Measurements from ENCODE around the gene PLEKHG1.

The PLEKHG1 gene

DNA sequence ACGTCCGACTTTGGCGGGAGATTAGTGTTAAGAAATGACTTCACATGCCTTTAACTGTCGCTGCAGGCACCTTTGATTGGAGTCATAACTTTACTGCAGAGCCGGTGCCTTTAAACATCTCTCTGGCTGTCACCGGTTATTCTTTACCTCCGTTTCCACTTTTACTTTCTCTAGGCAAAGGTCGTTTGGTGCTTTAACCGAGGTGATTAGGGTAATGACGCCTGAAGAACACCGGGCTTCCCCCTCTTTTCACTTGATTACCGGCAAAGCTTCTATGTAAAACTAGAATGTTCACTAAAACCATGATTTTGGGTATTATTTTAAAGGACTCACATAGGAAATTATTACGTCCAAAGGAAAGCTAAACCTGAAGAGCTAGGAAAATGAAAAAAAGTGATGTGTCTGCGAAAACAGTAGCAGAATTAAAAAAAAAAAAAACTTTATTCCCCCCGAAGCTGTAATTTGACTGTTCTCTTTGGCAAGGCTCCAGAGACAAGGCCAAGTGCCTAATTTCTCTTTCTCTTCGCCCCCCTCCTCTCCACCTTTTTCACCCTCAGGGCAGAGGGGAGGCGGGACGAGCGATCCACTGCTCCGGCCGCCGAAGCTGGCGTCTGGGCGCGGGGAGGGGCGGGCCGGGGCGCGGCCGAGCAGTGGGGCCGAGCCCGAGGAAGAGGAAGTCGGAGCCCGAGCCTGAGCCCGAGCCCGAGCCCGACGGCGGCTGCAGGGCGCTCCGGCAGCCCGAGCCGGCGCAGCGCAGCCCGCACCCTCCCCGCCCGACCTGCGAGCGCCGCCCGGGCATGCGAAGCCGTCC is at the start of gene PLEKHG1:
PLEKHG1 (plus strand) TSS at position 687 of the 811 bp plus-strand sequence. CDS start 133,797 bp downstream, outside the sequence.
- H3K36me3 Mint-ChIP-seq (ENCODE audit: low read depth) = no peaks in the 10 kb centered on the region
- no peaks in the 10 kb centered on the region for H3K9me3 Mint-ChIP-seq
- H3K27ac Mint-ChIP-seq = peak within 1 kb of the TSS; percentile 93
- H3K4me1 Mint-ChIP-seq (ENCODE audit: low read depth) = peaks cover 21% of the 10 kb centered on the region
- peaks cover 61% of the 10 kb centered on the region for H3K27me3 Mint-ChIP-seq
- H3K4me3 Mint-ChIP-seq = peak within 1 kb of the TSS; percentile 87
- peak; percentile 74 for DNase-seq

DNA sequence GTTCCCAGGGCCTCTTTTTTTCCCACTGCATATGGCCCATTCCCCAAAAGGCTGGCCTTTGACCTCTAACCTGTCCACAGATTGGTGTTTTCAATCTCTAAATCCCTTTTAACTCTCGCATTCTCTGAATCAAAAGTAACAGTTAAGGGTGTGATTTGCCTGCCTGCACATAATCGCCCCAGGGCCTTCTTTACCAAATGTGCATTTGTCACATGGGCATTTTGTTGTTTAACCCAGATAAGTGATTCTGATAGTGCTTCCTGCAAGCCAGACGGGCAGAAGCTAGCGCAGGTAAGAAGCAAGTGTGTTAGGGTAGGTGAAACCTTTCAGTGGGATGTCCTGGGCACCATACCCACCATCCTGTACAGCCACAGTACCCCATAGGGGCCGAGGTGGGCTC is 49.4 kb upstream of the PLEKHG1 start:
- H3K27ac Mint-ChIP-seq = no peak overlapping the region

DNA sequence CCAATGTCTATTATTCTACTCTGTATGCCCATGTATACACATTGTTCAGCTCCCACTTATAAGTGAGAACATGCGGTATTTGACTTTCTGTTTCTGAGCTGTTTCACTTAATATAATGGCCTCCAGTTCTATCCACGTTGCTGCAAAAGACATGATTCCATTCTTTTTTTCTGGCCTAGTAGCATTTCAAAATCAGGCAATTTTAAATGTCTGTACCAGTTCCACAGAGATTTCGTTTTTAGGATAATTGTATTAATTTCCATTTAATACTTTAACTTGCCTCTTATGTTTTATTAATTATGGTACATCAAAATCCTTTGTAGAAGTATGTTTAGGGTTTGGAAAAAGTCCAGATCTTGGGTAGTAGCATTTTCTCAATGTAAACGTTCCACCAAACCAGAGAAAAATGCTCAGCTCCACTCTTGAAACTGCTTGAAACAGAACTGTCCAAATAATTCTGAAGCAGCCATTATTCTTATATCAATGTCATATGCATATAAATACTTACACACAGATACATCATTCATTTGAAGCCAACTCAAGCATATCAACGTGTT is 42.6 kb upstream of the PLEKHG1 start:
- Mint-ChIP-seq H3K4me1 (ENCODE audit: low read depth) (no peaks in the 10 kb centered on the region), H3K4me3 (no peak overlapping the region), H3K36me3 (ENCODE audit: low read depth) (no peaks in the 10 kb centered on the region), H3K9me3 (peaks cover 7% of the 10 kb centered on the region), H3K27me3 (peaks cover 30% of the 10 kb centered on the region), H3K27ac (no peak overlapping the region)
- DNase-seq = no peak

More for the DNA sequence above, 49.4 kb upstream of the PLEKHG1 start:
- H3K27me3 Mint-ChIP-seq = peaks cover 30% of the 10 kb centered on the region
- peaks cover 2% of the 10 kb centered on the region for H3K4me1 Mint-ChIP-seq (ENCODE audit: low read depth)
- H3K4me3 Mint-ChIP-seq = no peak overlapping the region
- H3K9me3 Mint-ChIP-seq = no peaks in the 10 kb centered on the region
- DNase-seq = no peak
- no peaks in the 10 kb centered on the region for H3K36me3 Mint-ChIP-seq (ENCODE audit: low read depth)

DNA sequence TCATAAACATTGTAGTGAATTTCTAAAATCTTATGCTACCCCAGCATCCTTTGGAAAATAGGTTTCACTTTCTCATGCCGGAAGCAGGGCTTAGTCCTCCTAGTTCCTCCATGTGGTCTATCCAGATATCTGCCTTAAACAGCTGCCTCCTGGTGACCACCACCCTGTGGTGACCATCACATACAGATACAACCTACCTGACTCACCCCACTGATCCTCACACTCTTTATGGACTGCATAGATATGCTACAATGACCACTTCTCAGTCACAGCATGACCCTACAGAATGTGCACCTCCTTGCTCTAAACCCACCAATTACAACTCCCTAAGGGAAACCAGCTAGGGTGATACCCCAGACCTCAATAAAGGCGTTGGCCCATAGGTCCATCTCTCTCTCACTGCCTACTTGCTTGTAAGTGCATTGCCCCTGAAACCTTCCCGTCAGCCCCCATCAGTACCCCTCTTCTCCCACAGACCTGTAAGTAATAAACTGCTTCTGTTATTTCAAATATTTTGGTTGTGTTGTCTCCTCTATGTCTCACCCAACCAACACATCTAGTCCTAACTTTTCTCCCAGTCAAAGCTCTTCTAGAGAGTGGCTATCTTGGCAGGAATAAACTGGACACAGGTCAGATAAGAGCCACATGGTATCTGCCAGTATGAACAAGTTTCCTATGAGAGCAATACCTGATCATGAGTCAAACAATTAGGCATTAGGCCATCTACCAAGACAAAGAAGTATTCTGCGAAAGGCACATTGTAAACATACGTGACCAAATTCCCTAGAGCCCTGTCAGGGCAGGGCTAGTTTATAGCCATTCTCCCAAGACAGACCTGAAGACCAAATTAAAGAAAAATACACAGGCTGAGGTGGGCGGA is 39.4 kb upstream of the PLEKHG1 start:
- Mint-ChIP-seq H3K9me3 (peaks cover 9% of the 10 kb centered on the region), H3K27me3 (peaks cover 26% of the 10 kb centered on the region), H3K4me3 (no peak overlapping the region), H3K27ac (no peak overlapping the region), H3K36me3 (ENCODE audit: low read depth) (no peaks in the 10 kb centered on the region), H3K4me1 (ENCODE audit: low read depth) (no peaks in the 10 kb centered on the region)
- no peak for DNase-seq

DNA sequence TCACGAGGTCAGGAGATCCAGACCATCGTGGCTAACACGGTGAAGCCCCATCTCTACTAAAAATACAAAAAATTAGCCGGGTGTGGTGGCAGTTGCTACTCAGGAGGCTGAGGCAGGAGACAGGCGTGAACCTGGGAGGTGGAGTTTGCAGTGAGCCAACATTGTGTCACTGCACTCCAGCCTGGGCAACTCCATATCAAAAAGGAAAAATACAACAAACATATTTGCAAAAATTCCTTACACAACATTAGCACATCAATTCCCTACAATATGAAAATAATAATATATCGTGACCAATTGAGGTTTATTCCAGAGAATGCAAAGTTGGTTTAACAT is 38.8 kb upstream of the PLEKHG1 start:
- Mint-ChIP-seq H3K36me3 (ENCODE audit: low read depth) (no peaks in the 10 kb centered on the region), H3K9me3 (peaks cover 9% of the 10 kb centered on the region), H3K4me3 (no peak overlapping the region), H3K27me3 (peaks cover 26% of the 10 kb centered on the region), H3K4me1 (ENCODE audit: low read depth) (no peaks in the 10 kb centered on the region), H3K27ac (no peak overlapping the region)
- no peak for DNase-seq

DNA sequence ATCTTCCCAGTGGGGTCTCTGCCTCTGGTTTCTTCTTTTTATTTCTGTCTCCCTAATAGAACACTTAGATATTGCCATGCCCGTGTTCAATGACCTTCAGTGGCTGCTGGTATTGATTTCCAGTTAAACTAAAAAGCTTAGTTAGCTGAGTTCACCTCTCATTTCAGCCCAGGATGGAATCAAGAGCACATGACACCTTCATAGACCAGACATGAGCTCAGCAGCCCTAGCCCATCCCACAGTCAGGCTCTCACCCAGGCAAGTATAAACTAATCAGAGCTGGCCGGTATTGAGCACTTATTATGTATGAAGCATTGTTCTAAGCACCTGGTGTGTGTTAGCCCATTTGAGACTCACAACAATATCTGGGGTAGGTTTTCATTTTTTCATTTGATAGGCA is 33.7 kb upstream of the PLEKHG1 start:
- no peak overlapping the region for H3K4me3 Mint-ChIP-seq
- H3K9me3 Mint-ChIP-seq = peaks cover 2% of the 10 kb centered on the region
- no peak for DNase-seq
- H3K4me1 Mint-ChIP-seq (ENCODE audit: low read depth) = no peaks in the 10 kb centered on the region
- H3K36me3 Mint-ChIP-seq (ENCODE audit: low read depth) = no peaks in the 10 kb centered on the region
- H3K27me3 Mint-ChIP-seq = peaks cover 6% of the 10 kb centered on the region
- H3K27ac Mint-ChIP-seq = no peak overlapping the region

DNA sequence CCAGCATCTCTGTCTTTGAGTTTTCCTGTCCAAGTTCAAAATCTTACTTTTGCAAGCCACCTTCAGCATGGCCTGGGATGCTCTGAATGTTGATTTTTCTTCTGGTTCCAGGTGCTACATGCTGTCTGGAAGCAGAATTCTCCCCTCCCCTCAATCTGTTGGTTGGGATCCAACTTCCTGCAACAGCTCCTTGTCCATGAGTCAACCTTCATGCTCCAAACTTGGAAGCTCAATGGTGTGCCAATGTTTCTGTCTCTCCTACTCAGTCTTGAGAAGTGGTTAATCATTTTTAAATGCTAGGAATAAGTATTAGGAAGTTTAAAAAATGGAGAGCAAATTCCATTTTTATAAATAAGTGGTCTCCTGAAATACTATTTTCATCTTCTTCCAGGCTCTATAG is 33.2 kb upstream of the PLEKHG1 start:
- Mint-ChIP-seq H3K27me3 (peaks cover 7% of the 10 kb centered on the region), H3K27ac (no peak overlapping the region), H3K36me3 (ENCODE audit: low read depth) (no peaks in the 10 kb centered on the region), H3K4me3 (no peak overlapping the region), H3K9me3 (peaks cover 2% of the 10 kb centered on the region), H3K4me1 (ENCODE audit: low read depth) (no peaks in the 10 kb centered on the region)
- DNase-seq = no peak

DNA sequence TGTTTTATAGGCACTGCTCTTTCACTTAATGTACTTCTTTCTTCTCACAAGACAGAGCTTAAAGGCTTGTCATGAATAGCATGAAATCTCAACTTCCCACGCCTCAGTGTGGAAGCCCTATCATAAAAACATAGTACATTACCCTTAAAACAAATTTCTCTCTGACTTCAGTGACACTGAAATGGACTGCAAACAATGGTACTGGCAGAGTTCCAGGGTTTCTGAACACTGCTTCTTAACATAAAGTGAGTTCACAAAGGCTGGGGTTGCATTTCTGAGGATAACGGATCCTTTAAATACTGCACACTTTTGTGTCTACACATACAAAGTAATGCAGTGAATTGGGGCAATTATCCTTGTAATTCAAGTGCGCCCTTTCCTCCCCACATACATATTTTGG is 32.3 kb upstream of the PLEKHG1 start:
- Mint-ChIP-seq H3K4me3 (no peak overlapping the region), H3K9me3 (peaks cover under 1% of the 10 kb centered on the region), H3K36me3 (ENCODE audit: low read depth) (no peaks in the 10 kb centered on the region), H3K27me3 (peaks cover 12% of the 10 kb centered on the region), H3K27ac (no peak overlapping the region), H3K4me1 (ENCODE audit: low read depth) (no peaks in the 10 kb centered on the region)
- no peak for DNase-seq

DNA sequence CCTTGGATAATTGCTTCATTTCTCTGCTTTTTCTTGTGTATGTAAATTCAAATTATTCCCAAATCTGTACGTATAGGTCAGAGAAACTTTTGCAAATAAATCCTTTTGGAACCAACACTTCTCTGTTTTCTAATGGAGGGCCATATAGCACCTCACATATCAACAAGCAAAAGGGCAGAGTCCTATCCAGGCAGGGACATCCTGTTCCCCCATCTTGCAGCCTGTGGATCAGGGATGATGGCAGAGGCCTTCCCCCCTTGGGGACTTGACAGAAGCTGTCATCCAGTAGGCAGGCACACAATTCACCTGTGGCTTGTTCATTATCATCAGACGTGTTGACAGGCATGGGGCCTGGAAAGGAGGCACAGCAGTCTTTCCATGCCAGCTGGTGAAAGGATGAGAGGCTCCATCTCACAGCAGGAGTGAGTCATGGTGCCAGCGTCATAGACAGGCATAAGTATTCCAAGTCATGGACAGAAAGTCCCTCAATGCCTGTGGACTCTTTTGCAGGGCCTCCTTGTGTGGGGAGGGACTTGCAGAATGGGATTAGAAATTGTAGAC is 31.8 kb upstream of the PLEKHG1 start:
- no peak for DNase-seq
- H3K36me3 Mint-ChIP-seq (ENCODE audit: low read depth) = no peaks in the 10 kb centered on the region
- peaks cover 16% of the 10 kb centered on the region for H3K27me3 Mint-ChIP-seq
- no peaks in the 10 kb centered on the region for H3K4me1 Mint-ChIP-seq (ENCODE audit: low read depth)
- H3K9me3 Mint-ChIP-seq = no peaks in the 10 kb centered on the region
- H3K4me3 Mint-ChIP-seq = no peak overlapping the region
- H3K27ac Mint-ChIP-seq = no peak overlapping the region

DNA sequence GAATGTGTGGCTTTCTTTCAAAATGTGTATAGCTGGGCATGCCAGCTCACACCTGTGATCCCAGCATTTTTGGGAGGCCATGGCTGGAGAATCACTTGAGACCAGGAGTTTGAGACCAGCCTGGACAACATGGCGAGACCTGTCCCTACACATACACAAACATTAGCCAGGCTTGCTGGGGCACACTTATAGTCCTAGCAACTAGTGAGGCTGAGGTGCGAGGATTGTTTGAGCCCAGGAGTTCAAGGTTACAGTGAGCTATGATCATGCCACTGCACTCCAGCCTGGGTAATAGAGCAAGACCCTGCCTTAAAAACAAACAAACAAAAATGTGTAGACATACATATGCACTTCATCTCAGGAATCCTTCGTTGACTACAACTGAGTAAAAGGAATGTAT is 31.1 kb upstream of the PLEKHG1 start:
- H3K9me3 Mint-ChIP-seq = no peaks in the 10 kb centered on the region
- no peak overlapping the region for H3K27ac Mint-ChIP-seq
- no peaks in the 10 kb centered on the region for H3K4me1 Mint-ChIP-seq (ENCODE audit: low read depth)
- H3K27me3 Mint-ChIP-seq = peaks cover 23% of the 10 kb centered on the region
- DNase-seq = no peak
- no peak overlapping the region for H3K4me3 Mint-ChIP-seq
- H3K36me3 Mint-ChIP-seq (ENCODE audit: low read depth) = no peaks in the 10 kb centered on the region

DNA sequence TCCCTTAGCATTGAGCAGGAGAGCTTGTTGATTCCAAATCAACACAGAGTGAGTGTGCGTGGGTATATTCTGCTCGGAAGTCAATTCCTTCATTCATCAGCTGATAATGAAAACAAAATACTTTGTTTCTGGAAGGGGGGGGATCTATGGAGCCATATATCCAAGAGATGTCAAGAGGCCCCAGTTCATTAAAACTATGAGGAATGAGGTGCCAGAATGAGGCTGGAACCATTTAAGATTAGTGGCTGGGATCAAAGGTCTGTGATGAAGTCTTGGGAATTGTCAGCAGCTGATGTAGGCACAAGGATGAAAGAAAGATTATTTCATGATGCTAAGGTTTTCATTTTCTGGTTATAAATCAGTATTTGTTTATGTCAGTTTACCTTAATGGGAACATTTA is 30.5 kb upstream of the PLEKHG1 start:
- Mint-ChIP-seq H3K4me1 (ENCODE audit: low read depth) (no peaks in the 10 kb centered on the region), H3K36me3 (ENCODE audit: low read depth) (no peaks in the 10 kb centered on the region), H3K4me3 (no peak overlapping the region), H3K27ac (no peak overlapping the region), H3K27me3 (peaks cover 27% of the 10 kb centered on the region), H3K9me3 (no peaks in the 10 kb centered on the region)
- DNase-seq = no peak

DNA sequence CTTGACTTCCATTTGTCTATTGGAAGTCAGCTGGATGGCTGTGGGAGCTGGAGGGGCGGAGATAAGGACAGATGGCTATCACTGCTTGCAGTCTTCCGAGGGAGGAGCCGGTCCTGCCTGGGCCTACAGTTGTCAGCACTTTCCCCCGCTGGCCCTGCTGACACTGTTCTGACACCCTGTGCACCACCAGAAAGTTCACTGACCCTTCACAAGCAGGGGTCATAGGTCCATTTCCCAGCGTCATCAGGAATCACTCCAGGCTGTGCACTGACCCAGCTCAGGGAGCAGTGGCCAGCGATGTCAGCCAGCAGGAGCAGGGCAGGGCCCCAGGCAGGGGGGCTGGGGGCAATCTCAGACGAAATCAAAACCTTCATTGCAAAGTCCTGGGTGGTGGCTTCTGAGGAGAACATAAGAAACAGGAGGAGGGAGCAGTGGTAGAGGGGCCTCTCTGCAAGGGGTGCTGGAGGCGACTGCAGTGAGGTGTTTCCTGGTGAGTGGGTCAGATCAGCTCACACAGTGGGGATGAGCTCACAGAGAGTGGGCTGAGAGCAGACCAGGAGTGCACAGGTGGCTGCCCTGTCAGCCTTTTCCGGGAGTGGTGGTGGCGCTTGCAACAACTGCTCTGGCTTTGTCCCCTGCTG is 26.5 kb upstream of the PLEKHG1 start:
- H3K36me3 Mint-ChIP-seq (ENCODE audit: low read depth) = no peaks in the 10 kb centered on the region
- no peak for DNase-seq
- peaks cover 58% of the 10 kb centered on the region for H3K27me3 Mint-ChIP-seq
- no peak overlapping the region for H3K4me3 Mint-ChIP-seq
- H3K4me1 Mint-ChIP-seq (ENCODE audit: low read depth) = no peaks in the 10 kb centered on the region
- H3K27ac Mint-ChIP-seq = no peak overlapping the region
- no peaks in the 10 kb centered on the region for H3K9me3 Mint-ChIP-seq

DNA sequence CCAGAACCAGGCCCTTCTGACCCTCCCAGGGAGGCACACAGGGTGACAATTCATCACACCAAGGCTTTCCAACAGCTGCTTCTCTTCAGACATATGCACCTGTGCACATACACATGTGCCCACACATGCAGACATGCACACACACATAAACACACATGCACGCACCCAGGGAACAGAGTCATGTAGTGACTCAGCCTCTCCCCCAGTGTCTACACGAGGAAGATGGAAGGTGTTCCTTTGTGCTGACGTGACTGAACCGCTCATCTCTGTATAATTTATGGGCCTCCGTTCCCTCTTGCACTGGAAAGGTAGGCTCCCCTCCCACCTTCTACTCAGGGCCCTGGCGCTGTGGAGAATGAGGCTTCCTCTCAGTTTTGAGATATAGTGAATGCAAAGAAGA is 23.8 kb upstream of the PLEKHG1 start:
- no peak for DNase-seq
- no peaks in the 10 kb centered on the region for H3K9me3 Mint-ChIP-seq
- H3K4me3 Mint-ChIP-seq = no peak overlapping the region
- H3K36me3 Mint-ChIP-seq (ENCODE audit: low read depth) = no peaks in the 10 kb centered on the region
- no peak overlapping the region for H3K27ac Mint-ChIP-seq
- H3K4me1 Mint-ChIP-seq (ENCODE audit: low read depth) = no peaks in the 10 kb centered on the region
- H3K27me3 Mint-ChIP-seq = peaks cover 57% of the 10 kb centered on the region

DNA sequence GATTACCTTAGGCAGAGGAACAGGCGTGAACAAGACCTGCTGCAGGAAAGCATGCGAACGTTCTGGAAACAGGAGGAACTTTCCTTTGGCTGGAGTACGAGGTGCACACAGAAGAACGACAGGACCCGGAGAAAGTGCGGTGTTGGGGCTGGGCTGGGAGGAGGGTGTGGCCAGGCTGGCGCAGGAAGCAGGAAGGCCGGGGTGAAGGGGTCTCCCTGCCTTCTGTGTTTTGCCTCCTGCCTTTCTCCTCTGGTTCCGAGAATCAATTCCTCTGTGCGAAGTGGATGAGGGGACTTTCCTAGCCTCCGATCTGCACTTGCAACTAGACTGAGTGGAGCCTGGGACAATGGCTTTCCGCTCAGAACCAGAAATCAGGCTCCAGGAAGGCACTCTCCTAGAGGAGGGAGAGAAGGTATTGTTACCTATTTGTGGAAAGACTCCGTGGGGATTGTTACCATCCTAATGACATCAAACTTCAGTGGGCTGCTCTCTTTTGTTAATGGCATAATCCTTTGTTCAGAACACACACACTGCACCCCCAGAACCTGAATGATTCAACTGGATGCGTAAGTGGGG is 22.9 kb upstream of the PLEKHG1 start:
- Mint-ChIP-seq H3K36me3 (ENCODE audit: low read depth) (no peaks in the 10 kb centered on the region), H3K4me3 (no peak overlapping the region), H3K27me3 (peaks cover 54% of the 10 kb centered on the region), H3K27ac (no peak overlapping the region), H3K9me3 (no peaks in the 10 kb centered on the region), H3K4me1 (ENCODE audit: low read depth) (no peaks in the 10 kb centered on the region)
- no peak for DNase-seq

Measured in activated T-cell treated with anti-CD3 and anti-CD28 coated beads, Interleukin-2, amount 50 U/mL, for 24 hours (primary cell).